ENCODE data around the gene EPHA6. TPM values are rescaled to one million over a fixed set of nuclear protein-coding genes. Genes with fewer than 3 reads are reported as not detected.

The EPHA6 gene
- total and polyA plus RNA-seq, 10 of the 15 experiments (the other 5 are each of a cell fraction or from before 2014, with no cell fraction given), result not detected

DNA sequence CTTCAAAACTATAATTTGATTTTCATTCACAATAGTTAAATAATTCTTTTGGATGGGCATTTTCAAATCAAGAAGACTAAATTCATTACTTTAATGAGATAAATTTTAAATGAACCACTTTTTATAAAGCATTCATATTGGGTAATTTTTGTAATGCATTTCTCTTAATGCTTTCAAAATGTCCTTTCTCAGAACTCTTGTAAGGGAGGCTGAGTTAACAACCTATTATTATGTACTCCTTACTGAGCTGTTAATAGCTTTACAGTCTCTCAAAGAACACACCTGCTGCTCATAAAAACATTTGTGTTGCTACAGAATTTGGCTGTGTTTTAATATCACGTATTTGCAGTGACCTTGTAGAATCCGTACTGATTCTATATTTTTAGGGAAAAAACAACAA is 616.2 kb downstream of the EPHA6 start:
- no peak overlapping the region for H3K9ac ChIP-seq (ENCODE audit: control insufficient read depth, insufficient read depth, low read length)
- no peak overlapping the region for H3K4me3 ChIP-seq
- H4K20me1 ChIP-seq (ENCODE audit: control insufficient read depth, insufficient read depth), result no peaks in the 10 kb centered on the region
- WGBS (ENCODE audit: insufficient coverage, insufficient replicate concordance, low lambda C conversion rate, missing lambda C conversion rate), result 8% methylated on average over 2 of the region's 2 CpGs
- TF ChIP-seq MYB (IDR thresholded peaks at IDR 0.05; ENCODE audit: borderline replicate concordance, low read depth, low read length) (no peak), RBBP5 (conservative IDR thresholded peaks at IDR 0.05) (no peak), EED (IDR thresholded peaks at IDR 0.05; ENCODE audit: low read depth) (no peak), POLR2A (IDR thresholded peaks at IDR 0.05; ENCODE audit: low read depth, low read length) (no peak), SMAD1 (IDR thresholded peaks at IDR 0.05; ENCODE audit: low read depth, partially characterized antibody) (no peak), DPF2 (IDR thresholded peaks at IDR 0.05) (no peak), NFYB (IDR thresholded peaks at IDR 0.05; ENCODE audit: insufficient read depth, low read depth, low read length) (no peak)
- TF ChIP-seq, protein P1, sequence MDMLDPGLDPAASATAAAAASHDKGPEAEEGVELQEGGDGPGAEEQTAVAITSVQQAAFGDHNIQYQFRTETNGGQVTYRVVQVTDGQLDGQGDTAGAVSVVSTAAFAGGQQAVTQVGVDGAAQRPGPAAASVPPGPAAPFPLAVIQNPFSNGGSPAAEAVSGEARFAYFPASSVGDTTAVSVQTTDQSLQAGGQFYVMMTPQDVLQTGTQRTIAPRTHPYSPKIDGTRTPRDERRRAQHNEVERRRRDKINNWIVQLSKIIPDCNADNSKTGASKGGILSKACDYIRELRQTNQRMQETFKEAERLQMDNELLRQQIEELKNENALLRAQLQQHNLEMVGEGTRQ (IDR thresholded peaks at IDR 0.05; ENCODE audit: borderline replicate concordance, low read depth, low read length), result no peak
- POLR2A ChIA-PET, result no interaction called here
- no peak for FAIRE-seq
- BruUV-seq (replicated peaks), result no TSS peak
- no peaks in the 10 kb centered on the region for H3K36me3 ChIP-seq (ENCODE audit: control insufficient read depth in 2 of 2, insufficient read depth in 2 of 2, low read length in 1 of 2)
- SMC1A ChIA-PET (ENCODE audit: uncharacterized antibody, unreplicated experiment), result no interaction called here
- RAD21 ChIA-PET (ENCODE audit: unreplicated experiment), result no interaction called here
- intact Hi-C loops (cut with micrococcal nuclease; ENCODE audit: unreplicated experiment) (no loop called here), in situ Hi-C loops (cut with MboI) (no loop called here)
- no peak overlapping the region for H3K27ac ChIP-seq (ENCODE audit: control insufficient read depth, insufficient read depth)
- CTCF ChIA-PET, result no interaction called here
- H2AFZ ChIP-seq (ENCODE audit: control insufficient read depth, low read depth, low read length), result no peak overlapping the region
- no peaks in the 10 kb centered on the region for H3K79me2 ChIP-seq (ENCODE audit: control insufficient read depth, insufficient read depth, low read length)
- DNase-seq (ENCODE audit: low read depth, low spot score), result no peak
- H3K4me1 ChIP-seq (ENCODE audit: control insufficient read depth, insufficient read depth, low read length), result no peaks in the 10 kb centered on the region
- H3K9me3 ChIP-seq (replicated peaks; ENCODE audit: control insufficient read depth, insufficient read depth, low read length), result no peaks in the 10 kb centered on the region
- H3K27me3 ChIP-seq (replicated peaks in 1 of 2; ENCODE audit: control insufficient read depth in 2 of 2, insufficient read depth in 2 of 2, low read length in 1 of 2), result no peaks in the 10 kb centered on the region; a peak in 1 of 4 replicates
- ATAC-seq, result no peak
- H3K4me2 ChIP-seq (ENCODE audit: control insufficient read depth, insufficient read depth), result no peak overlapping the region

DNA sequence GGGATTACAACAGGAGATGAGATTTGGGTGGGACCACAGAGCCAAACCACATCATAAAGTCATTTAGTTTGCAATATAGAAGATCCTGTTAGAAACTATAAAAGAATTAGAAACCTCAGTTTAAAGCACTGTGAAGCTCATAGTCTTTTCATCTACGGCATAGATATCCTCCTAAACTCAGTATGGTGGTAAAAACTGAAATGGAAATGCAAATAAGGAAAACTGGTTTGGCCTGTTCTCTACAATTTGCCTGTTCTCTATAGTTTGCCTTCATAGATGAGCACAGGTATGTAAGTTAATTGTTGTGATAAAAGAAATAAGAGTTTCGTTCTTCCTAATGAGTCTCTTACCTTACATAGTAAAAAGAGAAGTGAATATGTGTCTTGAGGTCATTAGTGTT is 618.5 kb downstream of the EPHA6 start:
- in situ Hi-C loops (cut with MboI) (no loop called here), intact Hi-C loops (cut with micrococcal nuclease; ENCODE audit: unreplicated experiment) (no loop called here)
- Histone ChIP-seq H3K79me2 (ENCODE audit: control insufficient read depth, insufficient read depth, low read length) (no peaks in the 10 kb centered on the region), H3K27me3 (replicated peaks in 1 of 2; ENCODE audit: control insufficient read depth in 2 of 2, insufficient read depth in 2 of 2, low read length in 1 of 2) (no peaks in the 10 kb centered on the region; a peak in 1 of 4 replicates), H3K27ac (ENCODE audit: control insufficient read depth, insufficient read depth) (no peak overlapping the region), H3K4me3 (no peak overlapping the region), H4K20me1 (ENCODE audit: control insufficient read depth, insufficient read depth) (no peaks in the 10 kb centered on the region), H3K4me2 (ENCODE audit: control insufficient read depth, insufficient read depth) (no peak overlapping the region), H3K4me1 (ENCODE audit: control insufficient read depth, insufficient read depth, low read length) (no peaks in the 10 kb centered on the region), H3K9ac (ENCODE audit: control insufficient read depth, insufficient read depth, low read length) (no peak overlapping the region), H3K36me3 (ENCODE audit: control insufficient read depth in 2 of 2, insufficient read depth in 2 of 2, low read length in 1 of 2) (no peaks in the 10 kb centered on the region), H3K9me3 (replicated peaks; ENCODE audit: control insufficient read depth, insufficient read depth, low read length) (no peaks in the 10 kb centered on the region), H2AFZ (ENCODE audit: control insufficient read depth, low read depth, low read length) (no peak overlapping the region)
- FAIRE-seq (no peak), DNase-seq (ENCODE audit: low read depth, low spot score) (no peak), ATAC-seq (no peak)
- 0% methylated on average over 2 of the region's 2 CpGs for WGBS (ENCODE audit: insufficient coverage, insufficient replicate concordance, low lambda C conversion rate, missing lambda C conversion rate)
- BruUV-seq (replicated peaks), result no TSS peak
- ChIA-PET CTCF (no interaction called here), POLR2A (no interaction called here), SMC1A (ENCODE audit: uncharacterized antibody, unreplicated experiment) (no interaction called here), RAD21 (ENCODE audit: unreplicated experiment) (no interaction called here)
- no peak for TF ChIP-seq CBFB (IDR thresholded peaks at IDR 0.05; ENCODE audit: low read depth)
- TF ChIP-seq, protein P2, sequence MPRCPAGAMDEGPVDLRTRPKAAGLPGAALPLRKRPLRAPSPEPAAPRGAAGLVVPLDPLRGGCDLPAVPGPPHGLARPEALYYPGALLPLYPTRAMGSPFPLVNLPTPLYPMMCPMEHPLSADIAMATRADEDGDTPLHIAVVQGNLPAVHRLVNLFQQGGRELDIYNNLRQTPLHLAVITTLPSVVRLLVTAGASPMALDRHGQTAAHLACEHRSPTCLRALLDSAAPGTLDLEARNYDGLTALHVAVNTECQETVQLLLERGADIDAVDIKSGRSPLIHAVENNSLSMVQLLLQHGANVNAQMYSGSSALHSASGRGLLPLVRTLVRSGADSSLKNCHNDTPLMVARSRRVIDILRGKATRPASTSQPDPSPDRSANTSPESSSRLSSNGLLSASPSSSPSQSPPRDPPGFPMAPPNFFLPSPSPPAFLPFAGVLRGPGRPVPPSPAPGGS (IDR thresholded peaks at IDR 0.05; ENCODE audit: borderline replicate concordance, insufficient read depth, low read depth, low read length, poor library complexity, severe bottlenecking), result no peak
- TF ChIP-seq, protein P3, sequence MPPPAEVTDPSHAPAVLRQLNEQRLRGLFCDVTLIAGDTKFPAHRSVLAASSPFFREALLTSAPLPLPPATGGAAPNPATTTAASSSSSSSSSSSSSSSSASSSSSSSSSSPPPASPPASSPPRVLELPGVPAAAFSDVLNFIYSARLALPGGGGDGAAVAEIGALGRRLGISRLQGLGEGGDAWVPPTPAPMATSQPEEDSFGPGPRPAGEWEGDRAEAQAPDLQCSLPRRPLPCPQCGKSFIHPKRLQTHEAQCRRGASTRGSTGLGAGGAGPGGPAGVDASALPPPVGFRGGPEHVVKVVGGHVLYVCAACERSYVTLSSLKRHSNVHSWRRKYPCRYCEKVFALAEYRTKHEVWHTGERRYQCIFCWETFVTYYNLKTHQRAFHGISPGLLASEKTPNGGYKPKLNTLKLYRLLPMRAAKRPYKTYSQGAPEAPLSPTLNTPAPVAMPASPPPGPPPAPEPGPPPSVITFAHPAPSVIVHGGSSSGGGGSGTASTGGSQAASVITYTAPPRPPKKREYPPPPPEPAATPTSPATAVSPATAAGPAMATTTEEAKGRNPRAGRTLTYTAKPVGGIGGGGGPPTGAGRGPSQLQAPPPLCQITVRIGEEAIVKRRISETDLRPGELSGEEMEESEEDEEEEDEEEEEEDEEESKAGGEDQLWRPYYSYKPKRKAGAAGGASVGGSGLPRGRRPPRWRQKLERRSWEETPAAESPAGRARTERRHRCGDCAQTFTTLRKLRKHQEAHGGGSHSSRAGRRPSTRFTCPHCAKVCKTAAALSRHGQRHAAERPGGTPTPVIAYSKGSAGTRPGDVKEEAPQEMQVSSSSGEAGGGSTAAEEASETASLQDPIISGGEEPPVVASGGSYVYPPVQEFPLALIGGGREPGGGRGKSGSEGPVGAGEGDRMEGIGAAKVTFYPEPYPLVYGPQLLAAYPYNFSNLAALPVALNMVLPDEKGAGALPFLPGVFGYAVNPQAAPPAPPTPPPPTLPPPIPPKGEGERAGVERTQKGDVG (CRISPR knock-in tag; IDR thresholded peaks at IDR 0.05), result no peak
- TF ChIP-seq MTA2 (IDR thresholded peaks at IDR 0.05; ENCODE audit: low read depth), result no peak
- TF ChIP-seq ZBED1 (IDR thresholded peaks at IDR 0.05; ENCODE audit: borderline replicate concordance), result no peak

Measured in GM12878 (cell line).